ENCODE data around the gene TGFBR3.
A peak's percentile ranks its signal among the peaks of the same experiment; 100 is the strongest.

The TGFBR3 gene

GRCh38 chr1:91749788-91750231 is 136.1 kb downstream of the TGFBR3 start:
- H3K9me3 ChIP-seq (replicated peaks in 1 of 2; ENCODE audit: control insufficient read depth in 2 of 2, insufficient read depth in 1 of 2, low read depth in 1 of 2, low read length in 2 of 2) = peaks cover 4 to 23% of the 10 kb centered on the region in 2 donors
- H3K4me3 ChIP-seq (ENCODE audit: low read length in 2 of 2) = no peak overlapping the region
- H2BK5ac ChIP-seq (ENCODE audit: low read length) = no peak overlapping the region
- no peak overlapping the region for H2AFZ ChIP-seq (ENCODE audit: low read length)
- H2BK15ac ChIP-seq (ENCODE audit: low read length) = no peak overlapping the region
- no peaks in the 10 kb centered on the region for H3K36me3 ChIP-seq (replicated peaks in 1 of 2; ENCODE audit: control insufficient read depth in 2 of 2, insufficient read depth in 2 of 2, low read length in 2 of 2)
- no peak overlapping the region for H3K23ac ChIP-seq (ENCODE audit: low read depth, low read length, poor library complexity)
- H2BK120ac ChIP-seq (ENCODE audit: low read depth, low read length) = no peak overlapping the region
- no peak overlapping the region for H3K18ac ChIP-seq (ENCODE audit: low read length)
- H3K9ac ChIP-seq (ENCODE audit: low read depth, low read length, poor library complexity) = no peak overlapping the region
- H2AK5ac ChIP-seq (ENCODE audit: low read depth, low read length) = no peak overlapping the region
- no peak overlapping the region for H4K91ac ChIP-seq (ENCODE audit: low read depth, low read length, poor library complexity)
- no peaks in the 10 kb centered on the region for H3K79me1 ChIP-seq (ENCODE audit: low read depth, low read length)
- no peak overlapping the region for H3K4ac ChIP-seq (ENCODE audit: low read length)
- DNase-seq (ENCODE audit: low spot score) = no peak
- WGBS, 2 donors (ENCODE audit: extremely low coverage in 2 of 2, insufficient read length in 2 of 2, insufficient replicate concordance in 1 of 2) = no CpG with 5 or more reads among the region's 6 CpGs
- H3K27me3 ChIP-seq (ENCODE audit: control insufficient read depth in 3 of 3, insufficient read depth in 3 of 3, low read depth in 1 of 3, low read length in 3 of 3) = no peaks in the 10 kb centered on the region
- H4K8ac ChIP-seq (ENCODE audit: low read depth, low read length) = no peak overlapping the region
- peaks cover 0 to 12% of the 10 kb centered on the region in 2 donors for H3K4me1 ChIP-seq (ENCODE audit: control insufficient read depth in 2 of 2, insufficient read depth in 1 of 2, low read depth in 1 of 2, low read length in 2 of 2)
- H3K14ac ChIP-seq (ENCODE audit: low read length) = no peak overlapping the region
- no peak overlapping the region for H2BK12ac ChIP-seq (ENCODE audit: low read length)
- no peak overlapping the region for H3K27ac ChIP-seq (replicated peaks; ENCODE audit: low read length)
- H3K4me2 ChIP-seq (ENCODE audit: insufficient read depth, low read length, poor library complexity, severe bottlenecking) = no peak overlapping the region

GRCh38 chr1:91747666-91748065 is 138.3 kb downstream of the TGFBR3 start:
- H3K23ac ChIP-seq (ENCODE audit: low read depth, low read length, poor library complexity) = no peak overlapping the region
- no peaks in the 10 kb centered on the region for H3K27me3 ChIP-seq (ENCODE audit: control insufficient read depth in 3 of 3, insufficient read depth in 3 of 3, low read depth in 1 of 3, low read length in 3 of 3)
- H4K91ac ChIP-seq (ENCODE audit: low read depth, low read length, poor library complexity) = no peak overlapping the region
- no peak overlapping the region for H2BK12ac ChIP-seq (ENCODE audit: low read length)
- peaks cover 4 to 24% of the 10 kb centered on the region in 2 donors for H3K9me3 ChIP-seq (replicated peaks in 1 of 2; ENCODE audit: control insufficient read depth in 2 of 2, insufficient read depth in 1 of 2, low read depth in 1 of 2, low read length in 2 of 2)
- peaks cover 0 to 2% of the 10 kb centered on the region in 2 donors for H3K36me3 ChIP-seq (replicated peaks in 1 of 2; ENCODE audit: control insufficient read depth in 2 of 2, insufficient read depth in 2 of 2, low read length in 2 of 2)
- no peak overlapping the region for H2BK15ac ChIP-seq (ENCODE audit: low read length)
- H2AK5ac ChIP-seq (ENCODE audit: low read depth, low read length) = no peak overlapping the region
- no peak overlapping the region for H3K4me2 ChIP-seq (ENCODE audit: insufficient read depth, low read length, poor library complexity, severe bottlenecking)
- no peak overlapping the region for H3K27ac ChIP-seq (replicated peaks; ENCODE audit: low read length)
- H3K9ac ChIP-seq (ENCODE audit: low read depth, low read length, poor library complexity) = no peak overlapping the region
- no peak overlapping the region for H2BK120ac ChIP-seq (ENCODE audit: low read depth, low read length)
- no CpG with 5 or more reads among the region's 6 CpGs for WGBS, 2 donors (ENCODE audit: extremely low coverage in 2 of 2, insufficient read length in 2 of 2, insufficient replicate concordance in 1 of 2)
- H3K4me3 ChIP-seq (ENCODE audit: low read length in 2 of 2) = no peak overlapping the region
- no peak overlapping the region for H3K18ac ChIP-seq (ENCODE audit: low read length)
- H3K4ac ChIP-seq (ENCODE audit: low read length) = no peak overlapping the region
- no peaks in the 10 kb centered on the region for H3K79me1 ChIP-seq (ENCODE audit: low read depth, low read length)
- H2BK5ac ChIP-seq (ENCODE audit: low read length) = no peak overlapping the region
- H2AFZ ChIP-seq (ENCODE audit: low read length) = no peak overlapping the region
- peaks cover 0 to 4% of the 10 kb centered on the region in 2 donors for H3K4me1 ChIP-seq (ENCODE audit: control insufficient read depth in 2 of 2, insufficient read depth in 1 of 2, low read depth in 1 of 2, low read length in 2 of 2)
- DNase-seq (ENCODE audit: low spot score) = no peak
- no peak overlapping the region for H4K8ac ChIP-seq (ENCODE audit: low read depth, low read length)
- H3K14ac ChIP-seq (ENCODE audit: low read length) = no peak overlapping the region

DNA sequence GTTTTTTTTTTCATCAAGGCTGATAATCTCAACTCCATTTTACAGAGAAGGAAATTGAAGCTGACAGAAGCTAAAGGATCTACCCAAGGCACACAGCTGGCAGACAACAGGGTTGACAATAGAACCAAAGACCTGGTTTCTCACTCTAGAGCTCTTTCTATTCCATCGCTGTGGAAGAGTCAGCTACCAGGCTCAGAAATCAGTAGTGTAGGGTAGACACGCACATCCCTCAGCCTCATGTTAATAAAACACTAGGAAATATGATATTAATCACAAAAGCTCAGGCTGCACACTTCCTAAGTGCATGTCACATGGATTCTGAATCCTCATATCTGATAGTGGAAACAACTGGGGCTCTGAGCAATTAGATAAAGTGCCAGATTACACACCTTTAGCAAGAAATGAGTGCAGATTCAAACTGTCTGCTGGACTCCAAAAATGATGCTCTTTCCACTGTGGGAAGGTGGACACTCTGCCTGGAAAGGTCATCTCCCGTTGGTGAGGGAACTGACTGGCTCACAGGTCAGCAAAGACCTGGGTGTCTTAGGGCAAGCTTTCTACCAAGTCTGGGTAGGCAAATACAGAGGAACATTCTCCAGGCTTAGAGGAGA is 139.1 kb downstream of the TGFBR3 start:
- H3K4me1 ChIP-seq (ENCODE audit: control insufficient read depth in 2 of 2, insufficient read depth in 1 of 2, low read depth in 1 of 2, low read length in 2 of 2) = peaks cover 0 to 4% of the 10 kb centered on the region in 2 donors

DNA sequence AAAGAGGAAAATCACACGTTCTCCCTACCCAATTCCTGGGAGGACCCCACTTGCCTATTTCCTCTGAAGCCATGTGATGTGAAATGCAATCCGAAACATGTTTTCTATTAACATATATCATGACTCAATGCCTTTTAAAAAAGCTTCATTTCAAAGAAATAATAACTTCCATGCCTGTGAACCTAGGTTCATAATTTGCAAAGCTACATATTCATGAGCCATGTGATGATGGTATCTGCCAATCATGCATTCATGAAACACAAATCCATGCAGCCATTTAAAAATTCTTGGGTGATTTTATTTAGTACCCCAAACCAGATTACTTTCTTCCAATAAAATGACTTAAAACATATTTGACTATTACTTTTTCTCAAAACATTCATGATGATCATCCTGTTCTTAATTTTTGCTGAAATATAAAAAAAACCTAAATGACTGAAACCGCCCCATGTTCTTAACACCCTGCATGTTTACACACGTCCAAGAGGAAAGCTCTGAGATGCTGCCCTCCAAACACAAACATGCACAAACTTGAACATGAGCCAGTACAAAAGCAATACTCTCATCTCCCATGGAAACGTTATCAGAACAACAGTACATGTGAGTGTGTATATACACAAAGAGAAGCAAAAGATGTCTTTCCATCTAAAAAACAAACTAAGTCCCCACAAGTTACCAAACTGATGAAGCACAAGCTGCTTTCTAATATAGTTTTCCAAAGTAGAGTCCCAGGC is 140.1 kb downstream of the TGFBR3 start:
- Histone ChIP-seq H3K4ac (ENCODE audit: low read length) (no peak overlapping the region), H3K27me3 (ENCODE audit: control insufficient read depth in 3 of 3, insufficient read depth in 3 of 3, low read depth in 1 of 3, low read length in 3 of 3) (no peaks in the 10 kb centered on the region), H3K18ac (ENCODE audit: low read length) (no peak overlapping the region), H2BK5ac (ENCODE audit: low read length) (no peak overlapping the region), H2BK12ac (ENCODE audit: low read length) (no peak overlapping the region), H3K4me3 (ENCODE audit: low read length in 2 of 2) (no peak overlapping the region), H3K27ac (replicated peaks; ENCODE audit: low read length) (no peak overlapping the region), H3K14ac (ENCODE audit: low read length) (no peak overlapping the region), H3K36me3 (replicated peaks in 1 of 2; ENCODE audit: control insufficient read depth in 2 of 2, insufficient read depth in 2 of 2, low read length in 2 of 2) (peaks cover 0 to 2% of the 10 kb centered on the region in 2 donors), H3K23ac (ENCODE audit: low read depth, low read length, poor library complexity) (no peak overlapping the region), H3K4me2 (ENCODE audit: insufficient read depth, low read length, poor library complexity, severe bottlenecking) (no peak overlapping the region), H4K91ac (ENCODE audit: low read depth, low read length, poor library complexity) (no peak overlapping the region), H2BK15ac (ENCODE audit: low read length) (no peak overlapping the region), H2AK5ac (ENCODE audit: low read depth, low read length) (no peak overlapping the region), H4K8ac (ENCODE audit: low read depth, low read length) (no peak overlapping the region), H3K9me3 (replicated peaks in 1 of 2; ENCODE audit: control insufficient read depth in 2 of 2, insufficient read depth in 1 of 2, low read depth in 1 of 2, low read length in 2 of 2) (peaks cover 4 to 27% of the 10 kb centered on the region in 2 donors), H3K4me1 (ENCODE audit: control insufficient read depth in 2 of 2, insufficient read depth in 1 of 2, low read depth in 1 of 2, low read length in 2 of 2) (peaks cover 0 to 3% of the 10 kb centered on the region in 2 donors), H3K9ac (ENCODE audit: low read depth, low read length, poor library complexity) (no peak overlapping the region), H3K79me1 (ENCODE audit: low read depth, low read length) (no peaks in the 10 kb centered on the region), H2AFZ (ENCODE audit: low read length) (no peak overlapping the region), H2BK120ac (ENCODE audit: low read depth, low read length) (no peak overlapping the region)
- WGBS, 2 donors (ENCODE audit: extremely low coverage in 2 of 2, insufficient read length in 2 of 2, insufficient replicate concordance in 1 of 2) = no CpG with 5 or more reads among the region's 5 CpGs
- no peak for DNase-seq (ENCODE audit: low spot score)

More for the DNA sequence above, 139.1 kb downstream of the TGFBR3 start:
- Histone ChIP-seq H2BK15ac (ENCODE audit: low read length) (no peak overlapping the region), H3K9me3 (replicated peaks in 1 of 2; ENCODE audit: control insufficient read depth in 2 of 2, insufficient read depth in 1 of 2, low read depth in 1 of 2, low read length in 2 of 2) (peaks cover 4 to 26% of the 10 kb centered on the region in 2 donors), H3K27ac (replicated peaks; ENCODE audit: low read length) (no peak overlapping the region), H4K8ac (ENCODE audit: low read depth, low read length) (no peak overlapping the region), H2BK12ac (ENCODE audit: low read length) (no peak overlapping the region), H2BK5ac (ENCODE audit: low read length) (no peak overlapping the region), H3K4me3 (ENCODE audit: low read length in 2 of 2) (peak overlapping the region in 1 of 2 donors; percentile 55), H4K91ac (ENCODE audit: low read depth, low read length, poor library complexity) (no peak overlapping the region), H3K23ac (ENCODE audit: low read depth, low read length, poor library complexity) (no peak overlapping the region), H2AFZ (ENCODE audit: low read length) (no peak overlapping the region), H3K36me3 (replicated peaks in 1 of 2; ENCODE audit: control insufficient read depth in 2 of 2, insufficient read depth in 2 of 2, low read length in 2 of 2) (peaks cover 0 to 2% of the 10 kb centered on the region in 2 donors), H2BK120ac (ENCODE audit: low read depth, low read length) (no peak overlapping the region), H3K9ac (ENCODE audit: low read depth, low read length, poor library complexity) (no peak overlapping the region), H2AK5ac (ENCODE audit: low read depth, low read length) (no peak overlapping the region), H3K4ac (ENCODE audit: low read length) (no peak overlapping the region), H3K18ac (ENCODE audit: low read length) (no peak overlapping the region), H3K4me2 (ENCODE audit: insufficient read depth, low read length, poor library complexity, severe bottlenecking) (no peak overlapping the region), H3K79me1 (ENCODE audit: low read depth, low read length) (no peaks in the 10 kb centered on the region), H3K27me3 (ENCODE audit: control insufficient read depth in 3 of 3, insufficient read depth in 3 of 3, low read depth in 1 of 3, low read length in 3 of 3) (no peaks in the 10 kb centered on the region), H3K14ac (ENCODE audit: low read length) (no peak overlapping the region)
- WGBS, 2 donors (ENCODE audit: extremely low coverage in 2 of 2, insufficient read length in 2 of 2, insufficient replicate concordance in 1 of 2) = no CpG with 5 or more reads among the region's 3 CpGs
- no peak for DNase-seq (ENCODE audit: low spot score)

All from neuronal stem cell (in vitro differentiated cells).